Measurements from ENCODE around the gene CHRNA7.

CHRNA7 gene
- total RNA-seq = 0.06 to 0.09 reads per million in 2 experiments

DNA sequence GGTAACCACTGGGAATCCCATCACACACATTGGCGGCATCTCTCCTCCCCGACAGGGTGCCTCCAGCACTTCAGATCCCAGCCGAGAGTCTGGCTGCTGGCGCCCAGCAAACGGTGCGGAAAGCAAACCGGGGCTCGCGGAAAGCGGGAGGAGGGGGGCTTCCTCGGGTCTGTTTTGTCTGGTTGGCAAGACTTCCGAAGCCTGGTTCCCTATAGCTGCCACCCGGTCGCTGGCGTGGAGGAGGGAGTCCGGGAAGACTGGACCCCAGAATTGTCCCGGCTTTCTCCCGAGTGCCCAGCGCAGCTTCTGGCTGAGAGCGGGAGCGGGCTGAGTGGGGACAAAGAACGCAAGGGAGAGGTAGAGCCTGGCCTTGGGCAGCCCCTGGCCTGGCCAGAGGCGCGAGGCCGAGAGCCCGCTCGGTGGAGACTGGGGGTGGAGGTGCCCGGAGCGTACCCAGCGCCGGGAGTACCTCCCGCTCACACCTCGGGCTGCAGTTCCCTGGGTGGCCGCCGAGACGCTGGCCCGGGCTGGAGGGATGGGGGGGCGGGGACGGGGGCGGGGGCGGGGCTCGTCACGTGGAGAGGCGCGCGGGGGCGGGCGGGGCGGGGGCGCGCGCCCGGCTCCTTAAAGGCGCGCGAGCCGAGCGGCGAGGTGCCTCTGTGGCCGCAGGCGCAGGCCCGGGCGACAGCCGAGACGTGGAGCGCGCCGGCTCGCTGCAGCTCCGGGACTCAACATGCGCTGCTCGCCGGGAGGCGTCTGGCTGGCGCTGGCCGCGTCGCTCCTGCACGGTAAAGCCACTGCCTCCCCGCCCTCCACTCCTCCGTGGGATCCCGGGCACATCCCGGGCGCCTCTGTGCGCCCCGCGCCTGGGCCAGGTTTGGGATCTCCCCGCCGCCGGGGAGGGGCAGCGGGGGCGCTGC, at the start of gene CHRNA7:
TSS of gene CHRNA7 (plus strand) at position 654 of the 920 bp plus-strand sequence. CDS start at position 734, 80 bp downstream.
- no peak for DNase-seq (ENCODE audit: low read depth)

GRCh38 chr15:31985607-31986006, 44.7 kb upstream of the CHRNA7 start:
- DNase-seq (ENCODE audit: low read depth) = no peak

DNA sequence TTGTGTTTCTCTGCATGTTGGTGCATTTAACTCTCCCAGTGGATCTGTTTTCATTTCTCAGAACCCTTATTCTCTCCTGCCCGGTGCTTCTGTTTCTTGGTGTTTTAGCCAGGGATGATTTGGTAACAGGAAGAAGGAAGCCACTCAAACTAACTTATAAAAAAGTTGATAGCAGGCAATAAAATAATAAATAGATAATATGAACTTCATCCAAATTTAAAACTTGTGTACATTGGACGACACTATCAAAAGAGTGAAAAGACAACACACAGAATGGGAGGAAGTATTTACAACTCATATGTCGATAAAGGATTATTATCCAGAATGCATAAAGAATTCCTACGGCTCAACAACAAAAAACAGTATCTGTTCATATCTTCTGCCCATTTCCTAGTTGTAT, 37.3 kb upstream of the CHRNA7 start:
- no peak for DNase-seq (ENCODE audit: low read depth)

GRCh38 chr15:31997711-31998110, 32.6 kb upstream of the CHRNA7 start:
- no peak for DNase-seq (ENCODE audit: low read depth)

- no peak for DNase-seq (ENCODE audit: low read depth)
These were observed 26.8 kb upstream of the CHRNA7 start for GRCh38 chr15:32003558-32003957.

- no peak for DNase-seq (ENCODE audit: low read depth)
These were observed 26.1 kb upstream of the CHRNA7 start for GRCh38 chr15:32004249-32004648.

- no peak for DNase-seq (ENCODE audit: low read depth)
These were observed 22.9 kb upstream of the CHRNA7 start for GRCh38 chr15:32007355-32007960.

DNA sequence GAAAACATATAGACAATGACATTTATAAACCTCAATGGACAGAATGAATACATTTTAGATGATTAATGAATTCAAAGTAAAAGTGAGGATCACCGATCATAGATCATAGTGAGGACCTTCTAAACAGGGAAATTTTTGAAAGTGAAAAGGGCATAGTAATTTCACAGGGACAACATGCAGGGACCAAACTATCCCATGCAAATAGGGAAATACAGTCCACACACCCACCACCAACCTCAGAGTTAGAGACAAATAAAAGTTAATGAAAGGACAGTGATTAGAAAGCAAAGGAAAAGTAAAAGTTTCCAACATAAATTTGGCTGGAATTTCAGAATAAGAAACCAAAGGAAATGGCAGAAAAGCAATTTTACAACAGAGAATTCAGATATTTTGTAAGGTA, 15.4 kb upstream of the CHRNA7 start:
- no peak for DNase-seq (ENCODE audit: low read depth)

DNA sequence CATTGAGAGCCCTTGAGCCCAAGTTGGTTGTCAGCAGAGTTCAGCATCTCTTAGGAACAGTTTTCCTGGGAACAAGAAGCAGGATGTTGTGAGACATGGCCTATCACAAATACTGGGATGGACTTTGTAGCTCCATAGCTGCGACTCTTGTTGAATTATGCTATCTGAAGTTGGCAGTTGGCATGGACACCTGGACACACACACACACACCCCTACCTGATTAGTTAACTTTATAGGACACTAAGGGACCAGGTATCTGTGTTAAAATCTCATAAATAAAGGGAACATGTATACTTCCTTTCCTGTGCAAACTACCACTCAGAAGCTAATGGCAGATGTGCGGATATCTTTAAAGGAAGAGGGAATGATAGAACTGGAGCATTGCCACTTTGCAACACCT, 10.2 kb upstream of the CHRNA7 start:
- no peak for DNase-seq (ENCODE audit: low read depth)

DNA sequence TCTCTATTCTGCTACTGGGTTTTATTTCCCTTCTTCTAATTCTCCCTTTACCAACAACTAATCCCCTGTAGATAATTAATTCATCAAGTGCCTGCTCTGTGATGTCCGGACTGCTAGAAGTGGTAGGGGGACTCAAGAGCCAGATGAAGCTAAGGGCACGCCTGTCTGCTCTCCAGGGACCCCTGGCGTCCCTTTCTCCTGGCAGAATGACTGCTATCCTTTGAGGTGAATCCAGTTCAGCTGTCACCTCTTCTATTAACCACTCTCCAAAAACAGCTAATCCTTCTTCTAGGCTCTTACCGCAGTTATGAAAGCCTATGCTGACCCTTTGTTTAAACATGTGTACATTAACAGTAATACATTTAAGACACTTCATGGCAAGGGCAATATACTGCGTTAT, 1.4 kb upstream of the CHRNA7 start:
- no peak for DNase-seq (ENCODE audit: low read depth)

DNA sequence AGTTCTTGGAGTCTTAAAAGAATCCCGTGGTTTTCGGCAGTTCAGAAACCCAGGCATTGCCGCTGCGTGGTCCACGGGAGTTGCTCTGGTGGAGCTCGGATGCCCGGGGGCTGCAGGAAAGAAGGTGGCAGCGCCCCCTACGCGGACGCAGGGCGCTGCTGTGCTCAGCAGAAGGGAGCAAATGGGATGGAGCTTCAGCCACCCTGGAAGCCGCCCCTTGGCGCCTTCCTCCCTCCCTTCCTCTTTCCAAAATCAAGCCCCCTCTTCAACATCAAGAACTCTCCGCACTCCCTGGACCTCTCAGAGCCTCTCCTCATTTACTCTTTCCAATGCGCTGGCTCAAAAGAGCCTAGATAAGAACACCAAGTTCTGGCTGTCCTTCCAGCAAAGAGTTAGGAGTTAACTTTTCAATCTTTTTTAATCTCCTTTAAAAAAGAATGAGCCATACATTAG, 880 bp upstream of the CHRNA7 start:
- DNase-seq (ENCODE audit: low read depth) = no peak

DNA sequence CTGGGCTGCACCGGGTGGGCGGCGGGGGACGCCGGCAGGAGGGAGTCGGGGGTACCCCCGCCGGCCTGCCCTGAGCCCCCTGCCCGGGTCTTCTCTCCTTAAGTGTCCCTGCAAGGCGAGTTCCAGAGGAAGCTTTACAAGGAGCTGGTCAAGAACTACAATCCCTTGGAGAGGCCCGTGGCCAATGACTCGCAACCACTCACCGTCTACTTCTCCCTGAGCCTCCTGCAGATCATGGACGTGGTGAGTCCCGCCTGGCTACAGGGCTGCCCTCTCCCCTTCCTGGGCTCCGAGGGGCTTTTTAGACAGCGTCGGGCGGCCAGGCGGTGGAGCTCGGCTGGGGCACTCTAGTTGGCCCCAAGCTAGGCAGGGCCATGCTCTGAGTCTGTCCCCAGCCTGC, 480 bp downstream of the CHRNA7 start:
- DNase-seq (ENCODE audit: low read depth) = no peak

DNA sequence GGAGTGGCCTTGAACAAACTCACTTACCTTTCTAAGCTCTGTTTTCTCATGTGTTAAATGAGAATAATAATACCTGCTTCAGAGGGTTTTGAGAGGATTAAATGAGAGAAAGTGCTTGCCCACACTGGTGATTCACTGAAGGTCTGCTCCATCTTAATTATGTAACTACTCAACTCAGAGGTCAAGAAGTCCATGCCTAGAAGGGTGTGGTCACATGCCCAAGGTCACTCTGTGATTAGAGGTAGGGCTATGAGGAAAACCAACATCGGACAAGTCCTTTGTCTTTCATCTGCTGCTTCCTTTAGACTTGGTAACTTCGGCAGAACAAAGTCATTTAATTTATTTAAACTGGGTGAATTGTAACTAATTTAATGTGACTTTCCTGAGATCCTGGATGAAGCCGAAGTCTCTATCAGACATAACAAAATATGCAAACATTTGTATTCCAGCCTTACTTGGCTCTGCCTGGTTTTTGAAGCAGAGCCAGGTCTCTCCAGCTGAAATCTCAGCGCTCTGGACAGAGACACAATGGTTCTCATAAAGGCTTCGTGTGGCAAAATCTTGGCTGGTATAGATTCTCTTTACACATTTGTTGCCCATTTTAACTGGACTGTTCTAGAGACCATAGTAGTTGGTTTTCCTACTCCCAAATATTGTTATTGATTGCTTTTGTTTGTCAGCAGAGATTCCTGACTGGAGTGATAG, 3.0 kb downstream of the CHRNA7 start:
- no peak for DNase-seq (ENCODE audit: low read depth)

DNA sequence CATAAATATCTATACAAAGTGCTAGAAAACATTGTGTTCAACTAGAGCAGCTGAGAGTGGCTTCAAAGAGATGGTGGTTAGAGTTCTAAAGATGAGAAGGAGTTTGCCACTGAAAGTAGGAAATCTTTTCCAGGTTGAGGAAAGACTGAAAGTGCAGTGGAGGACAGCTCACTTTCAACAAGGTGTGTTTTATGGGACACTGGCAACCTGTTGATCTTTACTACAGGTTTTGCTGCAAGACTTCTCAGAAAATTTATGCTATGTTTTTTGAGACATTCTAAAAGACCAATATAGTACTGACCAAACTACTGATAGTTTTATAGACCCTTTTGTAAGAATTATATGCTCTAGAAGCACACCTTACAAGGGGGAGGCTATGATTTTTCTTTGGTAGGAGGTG, 3.8 kb downstream of the CHRNA7 start:
- no peak for DNase-seq (ENCODE audit: low read depth)

- DNase-seq (ENCODE audit: low read depth) = no peak
These were observed 5.0 kb downstream of the CHRNA7 start for GRCh38 chr15:32035285-32035684.

DNA sequence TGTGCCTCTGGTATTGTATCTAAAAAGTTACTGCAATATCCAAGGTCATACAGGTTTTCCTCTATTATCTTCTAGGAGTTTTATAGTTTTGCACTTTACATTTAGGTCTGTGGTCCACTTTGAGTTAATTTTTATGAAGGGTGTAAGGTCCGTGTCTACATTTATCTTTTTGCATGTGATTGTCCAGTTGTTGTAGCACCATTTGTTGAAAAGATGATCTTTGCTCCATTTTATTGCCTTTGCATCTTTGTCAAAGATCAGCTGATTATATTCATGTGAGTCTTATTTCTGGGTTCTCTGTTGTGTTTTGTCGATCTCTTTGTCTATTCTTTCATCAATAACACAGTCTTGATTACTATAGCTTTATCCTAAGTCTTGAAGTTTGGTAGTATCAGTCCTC, 6.7 kb downstream of the CHRNA7 start:
- no peak for DNase-seq (ENCODE audit: low read depth)

- no peak for DNase-seq (ENCODE audit: low read depth)
These were observed 11.0 kb downstream of the CHRNA7 start for GRCh38 chr15:32041294-32041693.

- no peak for DNase-seq (ENCODE audit: low read depth)
These were observed 12.1 kb downstream of the CHRNA7 start for GRCh38 chr15:32042269-32042972.

DNA sequence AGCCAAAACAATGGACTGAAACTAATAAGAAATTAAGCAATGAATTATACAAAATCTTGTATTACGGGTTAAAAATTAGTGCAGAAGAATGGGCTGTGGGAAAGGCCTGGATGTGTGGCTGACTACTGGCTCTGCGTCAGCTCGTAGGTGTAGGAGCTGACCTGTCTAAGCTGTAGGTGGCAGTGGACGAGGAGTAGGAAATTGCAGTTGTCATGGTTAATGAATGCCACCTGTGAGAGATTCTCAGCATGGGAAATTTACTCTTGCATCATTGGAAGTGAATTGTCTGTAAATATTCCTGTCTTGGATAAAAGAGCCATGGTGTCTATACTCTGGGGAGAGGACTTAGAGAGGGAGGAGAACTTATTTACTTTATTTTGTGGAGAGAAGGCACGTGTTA, 23.4 kb downstream of the CHRNA7 start:
- DNase-seq (ENCODE audit: low read depth) = no peak

- no peak for DNase-seq (ENCODE audit: low read depth)
These were observed 27.6 kb downstream of the CHRNA7 start for GRCh38 chr15:32057876-32058425.

DNA sequence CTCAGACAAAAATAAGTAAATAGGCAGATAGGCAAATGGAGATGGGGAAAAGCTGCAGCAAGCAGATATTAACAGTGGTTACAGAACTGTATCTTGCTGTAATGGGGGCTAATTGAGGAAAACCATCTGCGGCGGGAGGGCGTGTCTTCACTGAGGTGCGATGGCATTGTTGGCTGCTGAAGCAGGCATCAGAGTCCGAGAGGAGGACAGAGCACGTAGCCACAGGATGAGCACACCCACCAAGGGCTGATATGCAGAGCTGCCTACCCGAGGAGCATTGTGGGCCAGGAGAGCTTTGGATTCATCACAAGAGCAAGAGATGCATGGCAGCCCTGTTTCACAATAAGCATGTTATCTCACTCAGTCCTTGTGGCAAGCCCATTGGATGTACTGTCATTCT, 30.4 kb downstream of the CHRNA7 start:
- DNase-seq (ENCODE audit: low read depth) = no peak

GRCh38 chr15:32067115-32067514, 36.8 kb downstream of the CHRNA7 start:
- no peak for DNase-seq (ENCODE audit: low read depth)
